HCT116 (cell line): ENCODE data around the gene STAMBPL1. TPM values are rescaled to one million over a fixed set of nuclear protein-coding genes. Genes with fewer than 3 reads are reported as not detected.

Experiments
- ATAC-seq: fragments of 200-7000 bp; cut with Tn5 transposase; 2 replicates; pipeline ENCODE4 v1.9.1; 2020; ENCODE audit warnings: mild to moderate bottlenecking, moderate library complexity
- BruUV-seq: library from RNA; stranded (reverse); fragments of 400-500 nt; replicated peaks from 2 replicates; lab custom pipeline; 2021; lab: Mats Ljungman, UMichigan
- CTCF ChIA-PET: fragments of 300-600 bp; sonication (Branson Sonifier 250); formaldehyde crosslinking; loops from one replicate; lab custom pipeline; 2021; ENCODE audit warnings: antibody characterized with exemption; lab: Charles Lee
- POLR2A ChIA-PET: fragments of 300-600, 350-600 bp; sonication (Branson Sonifier 250); formaldehyde crosslinking; loops from one replicate; lab custom pipeline; 2021; ENCODE audit warnings: antibody characterized with exemption; lab: Charles Lee
- RAD21 ChIA-PET, 2 experiments: fragments of 300-600 bp; sonication (Branson Sonifier 250); formaldehyde crosslinking; loops; one replicate each; lab custom pipeline; 2023; ENCODE audit warnings: low total read pairs in 2 of 2; ENCODE audit not compliant: uncharacterized antibody in 2 of 2, unreplicated experiment in 2 of 2, low non-redundant PET in 1 of 2; lab: Charles Lee
- DNase-seq: peaks from one replicate; pipeline ENCODE4 v3.0.0-alpha.2; 2010; ENCODE audit warnings: low read depth, low spot score
- H2AFZ ChIP-seq: fragments of 200-600 bp; shearing (Covaris generic), sonication (generic); 2 replicates; pipeline ENCODE4 v1.6.1; 2017; ENCODE audit warnings: low read depth, mixed run types, mixed read lengths, antibody characterized with exemption, low read length; ENCODE audit not compliant: poor library complexity, severe bottlenecking
- H3K27ac ChIP-seq: 2 replicates; pipeline ENCODE4 v1.5.1; 2012; ENCODE audit warnings: low read depth, low read length
- H3K27me3 ChIP-seq: fragments of 200-600 bp; sonication (generic); 2 replicates; pipeline ENCODE4 v1.6.1; 2016; ENCODE audit warnings: mixed run types, low read length, mixed read lengths; ENCODE audit not compliant: insufficient read depth
- H3K36me3 ChIP-seq, 2 experiments: fragments of 200-500 bp in 1 of 2; fragments of 200-600 bp in 1 of 2; sonication (Bioruptor generic) in 1 of 2; sonication (generic) in 1 of 2; 2 replicates each; pipeline versions ENCODE4 v1.5.1 to v1.6.1; 2014 to 2016; ENCODE audit warnings: low read length in 2 of 2, inconsistent platforms in 1 of 2, mixed read lengths in 1 of 2, mixed run types in 1 of 2; ENCODE audit not compliant: insufficient read depth in 2 of 2, control insufficient read depth in 1 of 2
- H3K4me1 ChIP-seq, 2 experiments: fragments of 200-600 bp in 1 of 2; sonication (generic) in 1 of 2; 2 replicates each; pipeline versions ENCODE4 v1.5.1 to v1.6.1; 2012 to 2017; ENCODE audit warnings: low read length in 2 of 2, inconsistent platforms in 1 of 2, mild to moderate bottlenecking in 1 of 2, mixed read lengths in 1 of 2, mixed run types in 1 of 2, moderate library complexity in 1 of 2; ENCODE audit not compliant: insufficient read depth in 2 of 2, control insufficient read depth in 1 of 2
- H3K4me2 ChIP-seq: fragments of 200-600 bp; sonication (generic); 2 replicates; pipeline ENCODE4 v1.6.1; 2017; ENCODE audit warnings: mixed run types, low read length, mixed read lengths
- H3K4me3 ChIP-seq, 2 experiments: fragments of 200-600 bp in 1 of 2; sonication (generic) in 1 of 2; replicated peaks in 1 of 2; 2 replicates each; pipeline ENCODE4 v1.5.1; 2011 to 2016; ENCODE audit warnings: low read length in 2 of 2, control low read depth in 1 of 2, low read depth in 1 of 2, mild to moderate bottlenecking in 1 of 2, mixed read lengths in 1 of 2, mixed run types in 1 of 2
- H3K79me2 ChIP-seq: fragments of 200-600 bp; sonication (generic); 2 replicates; pipeline ENCODE4 v1.6.1; 2017; ENCODE audit warnings: mild to moderate bottlenecking, mixed run types, low read length, moderate library complexity, mixed read lengths; ENCODE audit not compliant: insufficient read depth
- H3K9ac ChIP-seq: fragments of 200-600 bp; sonication (generic); 2 replicates; pipeline ENCODE4 v1.6.1; 2016; ENCODE audit warnings: low read length, mixed read lengths
- H3K9me2 ChIP-seq: fragments of 200-600 bp; sonication (generic), shearing (Covaris generic); 2 replicates; pipeline ENCODE4 v1.6.1; 2017; ENCODE audit warnings: mixed run types, mild to moderate bottlenecking, moderate library complexity; ENCODE audit not compliant: insufficient read depth
- H3K9me3 ChIP-seq, 2 experiments: fragments of 200-500 bp in 1 of 2; fragments of 200-600 bp in 1 of 2; sonication (Bioruptor generic) in 1 of 2; sonication (generic) in 1 of 2; 2 replicates each; pipeline ENCODE4 v1.6.1; 2014 to 2017; ENCODE audit warnings: low read length in 2 of 2, mixed read lengths in 2 of 2, inconsistent platforms in 1 of 2, low read depth in 1 of 2, mild to moderate bottlenecking in 1 of 2, mixed run types in 1 of 2, moderate library complexity in 1 of 2; ENCODE audit not compliant: control insufficient read depth in 1 of 2, insufficient read depth in 1 of 2
- H4K20me1 ChIP-seq: fragments of 200-600 bp; sonication (generic), shearing (Covaris generic); 2 replicates; pipeline ENCODE4 v1.6.1; 2017; ENCODE audit warnings: mixed run types, mild to moderate bottlenecking, moderate library complexity; ENCODE audit not compliant: insufficient read depth
- JUND ChIP-seq: IDR thresholded peaks from 2 replicates; pipeline ENCODE4 v1.6.1; 2012
- SIN3A ChIP-seq: IDR thresholded peaks from 2 replicates; pipeline ENCODE4 v1.6.1; 2012; ENCODE audit warnings: low read depth
- SP1 ChIP-seq: IDR thresholded peaks from 2 replicates; pipeline ENCODE4 v1.6.1; 2012; ENCODE audit warnings: low read depth
- SRF ChIP-seq: IDR thresholded peaks from 2 replicates; pipeline ENCODE4 v1.6.1; 2012; ENCODE audit warnings: low read depth
- ZNF274 ChIP-seq: fragments of 200-500 bp; sonication (Bioruptor generic); IDR thresholded peaks from 2 replicates; pipeline ENCODE4 v1.6.1; 2014; ENCODE audit warnings: mild to moderate bottlenecking, low read depth, low read length, inconsistent platforms
- intact Hi-C: fragments of 100-400 bp; cut with micrococcal nuclease; formaldehyde crosslinking; loops from 2 replicates; pipeline ENCODE4 v1.10.0; 2022
- total RNA-seq: library from RNA; stranded (reverse); gene quantifications from one replicate; pipeline ENCODE4 v1.2.1, GENCODE V29; 2021; ENCODE audit not compliant: unreplicated experiment
- TF ChIP-seq, protein P1 (sequence below): IDR thresholded peaks from 2 replicates; pipeline ENCODE4 v1.6.1; 2011; ENCODE audit warnings: mild to moderate bottlenecking, low read length, moderate library complexity; ENCODE audit not compliant: insufficient replicate concordance; ENCODE audit errors: extremely low read depth
- TF ChIP-seq, protein P2 (sequence below): IDR thresholded peaks from 2 replicates; pipeline ENCODE4 v1.6.1; 2012
- TF ChIP-seq, protein P3 (sequence below): IDR thresholded peaks from 2 replicates; pipeline ENCODE4 v1.6.1; 2012; ENCODE audit warnings: low read depth

Gene STAMBPL1
- total RNA-seq, 1 experiment from 2014 or later = 11.0 TPM

DNA sequence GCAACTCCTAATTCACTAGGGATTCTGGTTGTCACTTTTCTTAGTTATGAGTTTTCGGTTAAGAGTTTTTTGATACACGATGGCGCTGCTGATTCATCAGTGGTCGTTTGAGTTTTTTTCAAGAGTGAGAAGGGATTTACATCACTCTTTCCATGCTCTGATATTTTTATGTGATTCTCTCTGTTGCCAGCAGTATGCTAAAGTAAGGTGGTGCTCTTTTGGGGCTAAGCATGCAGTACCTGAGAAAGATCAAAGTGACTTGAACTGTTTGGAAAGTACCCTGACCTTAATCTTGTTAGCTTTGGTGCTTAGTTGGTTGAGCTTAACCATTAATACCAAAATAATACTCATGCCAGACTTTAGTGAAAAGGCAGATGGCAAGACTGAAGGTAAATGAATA, 28.1 kb downstream of the STAMBPL1 start (continued):
- TF ChIP-seq ZNF274 = no peak
- TF ChIP-seq SP1 = no peak
- TF ChIP-seq, protein P1, sequence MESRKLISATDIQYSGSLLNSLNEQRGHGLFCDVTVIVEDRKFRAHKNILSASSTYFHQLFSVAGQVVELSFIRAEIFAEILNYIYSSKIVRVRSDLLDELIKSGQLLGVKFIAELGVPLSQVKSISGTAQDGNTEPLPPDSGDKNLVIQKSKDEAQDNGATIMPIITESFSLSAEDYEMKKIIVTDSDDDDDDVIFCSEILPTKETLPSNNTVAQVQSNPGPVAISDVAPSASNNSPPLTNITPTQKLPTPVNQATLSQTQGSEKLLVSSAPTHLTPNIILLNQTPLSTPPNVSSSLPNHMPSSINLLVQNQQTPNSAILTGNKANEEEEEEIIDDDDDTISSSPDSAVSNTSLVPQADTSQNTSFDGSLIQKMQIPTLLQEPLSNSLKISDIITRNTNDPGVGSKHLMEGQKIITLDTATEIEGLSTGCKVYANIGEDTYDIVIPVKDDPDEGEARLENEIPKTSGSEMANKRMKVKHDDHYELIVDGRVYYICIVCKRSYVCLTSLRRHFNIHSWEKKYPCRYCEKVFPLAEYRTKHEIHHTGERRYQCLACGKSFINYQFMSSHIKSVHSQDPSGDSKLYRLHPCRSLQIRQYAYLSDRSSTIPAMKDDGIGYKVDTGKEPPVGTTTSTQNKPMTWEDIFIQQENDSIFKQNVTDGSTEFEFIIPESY = no peak
- TF ChIP-seq, protein P2, sequence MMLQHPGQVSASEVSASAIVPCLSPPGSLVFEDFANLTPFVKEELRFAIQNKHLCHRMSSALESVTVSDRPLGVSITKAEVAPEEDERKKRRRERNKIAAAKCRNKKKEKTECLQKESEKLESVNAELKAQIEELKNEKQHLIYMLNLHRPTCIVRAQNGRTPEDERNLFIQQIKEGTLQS = no peak
- TF ChIP-seq SRF = no peak
- no peak for TF ChIP-seq SIN3A

DNA sequence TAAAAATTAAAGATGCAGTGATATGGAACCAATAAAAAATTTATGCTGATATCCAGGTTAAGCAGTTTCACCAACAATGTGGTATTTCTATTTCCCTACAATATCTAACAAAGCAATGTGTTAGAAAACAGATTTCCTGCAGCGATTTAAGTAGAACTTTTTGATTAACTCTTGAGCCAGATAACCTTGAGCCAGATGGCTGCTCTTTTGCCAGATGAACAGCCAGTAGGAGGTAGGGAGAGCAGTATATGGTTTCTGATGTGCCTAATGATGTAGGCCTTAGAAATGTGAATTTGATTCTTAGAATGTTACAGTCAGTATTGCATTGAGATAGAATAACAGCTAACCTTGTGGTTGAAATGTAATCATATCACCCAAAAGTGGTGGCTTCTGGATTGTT, 31.1 kb downstream of the STAMBPL1 start:
- no peak overlapping the region for H3K4me2 ChIP-seq
- RAD21 ChIA-PET = no interaction called here
- intact Hi-C loops = no loop called here
- ATAC-seq = no peak
- no peaks in the 10 kb centered on the region for H3K79me2 ChIP-seq
- CTCF ChIA-PET = interaction anchor here (1.5 kb wide), 1 partner anchor 11 kb away, joined by 3 read pairs; no protein-coding TSS in a partner anchor
- POLR2A ChIA-PET = no interaction called here
- H3K36me3 ChIP-seq = no peaks in the 10 kb centered on the region; a peak in 1 of 4 replicates
- no peaks in the 10 kb centered on the region for H3K9me3 ChIP-seq
- H3K9me2 ChIP-seq = no peaks in the 10 kb centered on the region
- no peaks in the 10 kb centered on the region for H3K27me3 ChIP-seq
- BruUV-seq = no TSS peak
- no peak overlapping the region for H3K4me3 ChIP-seq
- no peaks in the 10 kb centered on the region for H3K4me1 ChIP-seq
- H4K20me1 ChIP-seq = no peaks in the 10 kb centered on the region
- H2AFZ ChIP-seq = no peak overlapping the region
- TF ChIP-seq, protein P3, sequence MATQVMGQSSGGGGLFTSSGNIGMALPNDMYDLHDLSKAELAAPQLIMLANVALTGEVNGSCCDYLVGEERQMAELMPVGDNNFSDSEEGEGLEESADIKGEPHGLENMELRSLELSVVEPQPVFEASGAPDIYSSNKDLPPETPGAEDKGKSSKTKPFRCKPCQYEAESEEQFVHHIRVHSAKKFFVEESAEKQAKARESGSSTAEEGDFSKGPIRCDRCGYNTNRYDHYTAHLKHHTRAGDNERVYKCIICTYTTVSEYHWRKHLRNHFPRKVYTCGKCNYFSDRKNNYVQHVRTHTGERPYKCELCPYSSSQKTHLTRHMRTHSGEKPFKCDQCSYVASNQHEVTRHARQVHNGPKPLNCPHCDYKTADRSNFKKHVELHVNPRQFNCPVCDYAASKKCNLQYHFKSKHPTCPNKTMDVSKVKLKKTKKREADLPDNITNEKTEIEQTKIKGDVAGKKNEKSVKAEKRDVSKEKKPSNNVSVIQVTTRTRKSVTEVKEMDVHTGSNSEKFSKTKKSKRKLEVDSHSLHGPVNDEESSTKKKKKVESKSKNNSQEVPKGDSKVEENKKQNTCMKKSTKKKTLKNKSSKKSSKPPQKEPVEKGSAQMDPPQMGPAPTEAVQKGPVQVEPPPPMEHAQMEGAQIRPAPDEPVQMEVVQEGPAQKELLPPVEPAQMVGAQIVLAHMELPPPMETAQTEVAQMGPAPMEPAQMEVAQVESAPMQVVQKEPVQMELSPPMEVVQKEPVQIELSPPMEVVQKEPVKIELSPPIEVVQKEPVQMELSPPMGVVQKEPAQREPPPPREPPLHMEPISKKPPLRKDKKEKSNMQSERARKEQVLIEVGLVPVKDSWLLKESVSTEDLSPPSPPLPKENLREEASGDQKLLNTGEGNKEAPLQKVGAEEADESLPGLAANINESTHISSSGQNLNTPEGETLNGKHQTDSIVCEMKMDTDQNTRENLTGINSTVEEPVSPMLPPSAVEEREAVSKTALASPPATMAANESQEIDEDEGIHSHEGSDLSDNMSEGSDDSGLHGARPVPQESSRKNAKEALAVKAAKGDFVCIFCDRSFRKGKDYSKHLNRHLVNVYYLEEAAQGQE = no peak
- TF ChIP-seq JUND = no peak
- H3K9ac ChIP-seq = no peak overlapping the region
- no peak for DNase-seq
- H3K27ac ChIP-seq = no peak overlapping the region
